Measurements from ENCODE around the gene SNIP1. TPM values are rescaled to one million over a fixed set of nuclear protein-coding genes. Genes with fewer than 3 reads are reported as not detected.
"Not testable (repeated sequence)": the region's sequence is repeated elsewhere in the genome, so short reads cannot be mapped to it uniquely, and the experiment has no call there.

SNIP1 gene
- total RNA-seq, 4 donors from 2014 or later: 9.9 to 18.2 (median 15.7) TPM

DNA sequence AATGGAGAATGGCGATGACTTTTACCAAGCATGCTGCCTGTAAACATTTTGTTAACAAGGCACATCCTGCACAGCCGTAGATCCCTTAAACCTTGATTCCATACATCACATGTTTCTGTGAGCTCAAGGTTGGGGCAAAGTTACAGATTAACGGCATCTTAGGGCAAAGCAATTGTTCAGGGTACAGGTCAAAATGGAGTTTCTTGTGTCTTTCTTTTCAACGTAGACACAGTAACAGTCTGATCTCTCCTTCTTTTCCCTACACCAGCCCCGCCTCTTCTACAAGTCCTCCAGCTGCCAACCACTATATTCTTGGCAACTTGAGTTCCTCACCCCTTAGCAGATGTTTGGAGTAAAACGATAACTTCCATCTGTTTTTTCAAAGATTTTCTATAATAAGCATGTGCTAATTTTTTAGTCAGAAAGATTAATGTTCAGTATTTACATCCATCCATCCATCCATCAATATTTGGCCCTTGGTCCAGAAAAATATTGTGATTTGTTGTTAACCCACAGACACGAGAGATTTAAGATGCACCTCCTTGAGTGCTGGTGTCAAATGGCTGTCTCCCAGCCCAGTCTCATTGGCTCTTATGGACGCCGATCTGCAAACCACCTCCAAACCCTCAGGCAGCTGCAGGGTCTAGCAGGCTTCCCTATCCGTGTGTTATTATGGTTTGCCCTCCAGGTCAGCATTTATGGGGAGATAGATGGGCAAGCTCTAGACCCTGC is 6.5 kb upstream of the SNIP1 start:
- intact Hi-C loops (cut with DNase I; ENCODE audit: low total_unique reads): no loop called here
- TF ChIP-seq, protein P1, sequence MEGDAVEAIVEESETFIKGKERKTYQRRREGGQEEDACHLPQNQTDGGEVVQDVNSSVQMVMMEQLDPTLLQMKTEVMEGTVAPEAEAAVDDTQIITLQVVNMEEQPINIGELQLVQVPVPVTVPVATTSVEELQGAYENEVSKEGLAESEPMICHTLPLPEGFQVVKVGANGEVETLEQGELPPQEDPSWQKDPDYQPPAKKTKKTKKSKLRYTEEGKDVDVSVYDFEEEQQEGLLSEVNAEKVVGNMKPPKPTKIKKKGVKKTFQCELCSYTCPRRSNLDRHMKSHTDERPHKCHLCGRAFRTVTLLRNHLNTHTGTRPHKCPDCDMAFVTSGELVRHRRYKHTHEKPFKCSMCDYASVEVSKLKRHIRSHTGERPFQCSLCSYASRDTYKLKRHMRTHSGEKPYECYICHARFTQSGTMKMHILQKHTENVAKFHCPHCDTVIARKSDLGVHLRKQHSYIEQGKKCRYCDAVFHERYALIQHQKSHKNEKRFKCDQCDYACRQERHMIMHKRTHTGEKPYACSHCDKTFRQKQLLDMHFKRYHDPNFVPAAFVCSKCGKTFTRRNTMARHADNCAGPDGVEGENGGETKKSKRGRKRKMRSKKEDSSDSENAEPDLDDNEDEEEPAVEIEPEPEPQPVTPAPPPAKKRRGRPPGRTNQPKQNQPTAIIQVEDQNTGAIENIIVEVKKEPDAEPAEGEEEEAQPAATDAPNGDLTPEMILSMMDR (IDR thresholded peaks at IDR 0.05): no peak
- TF ChIP-seq POLR2A (IDR thresholded peaks at IDR 0.05): no peak

DNA sequence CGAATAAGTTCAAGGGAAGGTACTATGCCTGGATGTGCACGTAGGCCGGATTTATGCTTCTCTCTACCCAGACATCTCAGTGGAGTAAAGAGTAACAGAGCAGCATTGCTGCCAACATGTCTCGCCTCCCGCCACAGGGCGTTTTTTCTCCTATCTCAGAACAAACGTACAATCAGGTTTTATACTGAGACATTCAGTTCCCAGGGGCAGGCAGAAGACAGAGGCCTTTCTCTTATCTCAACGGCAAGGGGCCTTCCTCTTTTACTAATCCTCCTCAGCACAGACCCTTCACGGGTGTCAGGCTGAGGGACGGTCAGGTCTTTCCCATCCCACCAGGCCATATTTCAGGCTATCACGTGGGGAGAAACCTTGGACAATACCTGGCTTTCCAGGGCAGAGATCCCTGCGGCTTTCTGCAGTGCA is 5.9 kb upstream of the SNIP1 start:
- WGBS, 2 donors: 68 to 69% methylated on average over 12 of the region's 12 CpGs
- H3K4me3 ChIP-seq (ENCODE audit: low read depth, poor library complexity, severe bottlenecking); intact Hi-C loops (cut with DNase I; ENCODE audit: low total_unique reads): not testable (repeated sequence)
- peak in 1 of 2 donors; percentile 49 for DNase-seq (ENCODE audit: low spot score in 2 of 2)

More for the DNA sequence above, 6.5 kb upstream of the SNIP1 start:
- 50 to 62% methylated on average over 10 of the region's 10 CpGs for WGBS, 2 donors
- peak in 1 of 2 donors; percentile 6 for DNase-seq (ENCODE audit: low spot score in 2 of 2)
- no peak overlapping the region for H3K4me3 ChIP-seq (ENCODE audit: low read depth, poor library complexity, severe bottlenecking)

DNA sequence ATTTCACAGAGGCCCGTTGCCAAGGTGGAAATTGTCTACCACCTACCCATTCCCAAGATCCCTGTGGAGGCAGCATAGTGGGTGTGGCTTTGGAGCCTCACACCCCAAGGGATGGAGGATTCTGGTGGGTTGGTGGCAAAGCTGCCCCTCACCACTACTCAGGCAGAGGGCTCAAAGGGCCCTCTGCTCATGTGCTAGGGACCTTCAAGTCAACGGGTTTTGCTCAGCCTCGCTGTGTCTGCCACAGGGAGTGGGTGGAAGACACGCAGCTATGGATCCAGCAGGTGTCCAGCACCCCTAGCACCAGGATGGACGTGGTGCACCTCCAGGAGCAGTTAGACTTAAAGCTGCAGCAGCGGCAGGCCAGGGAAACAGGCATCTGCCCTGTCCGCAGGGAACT is 5.0 kb upstream of the SNIP1 start:
- DNase-seq (ENCODE audit: low spot score in 2 of 2): peak in 1 of 2 donors; percentile 79
- WGBS, 2 donors: 87 to 91% methylated on average over 4 to 7 of the region's 7 CpGs
- H3K4me3 ChIP-seq (ENCODE audit: low read depth, poor library complexity, severe bottlenecking): no peak overlapping the region
- no peak for TF ChIP-seq POLR2A (IDR thresholded peaks at IDR 0.05)
- TF ChIP-seq, protein P1 (IDR thresholded peaks at IDR 0.05): no peak
- intact Hi-C loops (cut with DNase I; ENCODE audit: low total_unique reads): no loop called here

DNA sequence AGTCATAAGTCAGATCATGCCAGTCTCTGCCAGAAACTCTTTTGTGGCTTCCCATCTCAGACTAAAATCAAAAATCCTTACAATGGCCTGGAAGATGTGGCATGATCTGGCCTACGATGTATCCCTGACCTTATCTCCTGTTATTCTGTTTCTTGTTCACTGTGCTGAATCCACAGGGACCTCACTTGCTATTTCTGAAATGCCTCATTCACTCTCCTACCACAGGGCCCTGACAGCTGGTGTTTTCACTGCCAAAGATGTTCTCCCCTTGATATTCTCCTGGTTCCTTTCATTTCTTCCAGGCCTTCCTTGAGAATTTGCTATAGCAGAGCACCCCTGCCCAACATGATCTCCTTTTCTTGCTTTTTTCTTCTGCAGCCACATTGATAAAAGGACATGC is 4.3 kb upstream of the SNIP1 start:
- TF ChIP-seq, protein P1 (IDR thresholded peaks at IDR 0.05): no peak
- TF ChIP-seq POLR2A (IDR thresholded peaks at IDR 0.05): no peak
- DNase-seq (ENCODE audit: low spot score in 2 of 2): peak in 1 of 2 donors; percentile 4
- intact Hi-C loops (cut with DNase I; ENCODE audit: low total_unique reads): no loop called here
- no peak overlapping the region for H3K4me3 ChIP-seq (ENCODE audit: low read depth, poor library complexity, severe bottlenecking)
- 75 to 83% methylated on average over 1 of the region's 1 CpG for WGBS, 2 donors

DNA sequence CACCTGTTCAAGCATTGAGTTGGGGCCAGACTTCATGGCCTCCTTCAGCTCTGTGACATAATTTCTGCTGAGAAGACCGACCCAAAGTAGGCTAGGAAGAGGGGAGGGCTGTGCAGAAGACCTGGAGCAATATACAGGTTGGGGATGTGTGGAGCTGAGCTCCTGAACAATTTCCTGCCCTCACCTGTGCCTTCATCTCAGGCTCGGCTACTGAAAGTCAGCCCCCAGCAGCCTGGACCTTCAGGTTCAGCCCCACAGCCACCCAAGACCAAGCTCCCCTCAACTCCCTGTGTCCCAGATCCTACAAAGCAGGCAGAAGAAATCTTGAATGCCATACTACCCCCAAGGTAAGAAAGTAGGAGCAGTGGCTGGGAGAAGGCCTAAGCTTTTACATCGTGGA is 3.3 kb upstream of the SNIP1 start:
- H3K4me3 ChIP-seq (ENCODE audit: low read depth, poor library complexity, severe bottlenecking): no peak overlapping the region

DNA sequence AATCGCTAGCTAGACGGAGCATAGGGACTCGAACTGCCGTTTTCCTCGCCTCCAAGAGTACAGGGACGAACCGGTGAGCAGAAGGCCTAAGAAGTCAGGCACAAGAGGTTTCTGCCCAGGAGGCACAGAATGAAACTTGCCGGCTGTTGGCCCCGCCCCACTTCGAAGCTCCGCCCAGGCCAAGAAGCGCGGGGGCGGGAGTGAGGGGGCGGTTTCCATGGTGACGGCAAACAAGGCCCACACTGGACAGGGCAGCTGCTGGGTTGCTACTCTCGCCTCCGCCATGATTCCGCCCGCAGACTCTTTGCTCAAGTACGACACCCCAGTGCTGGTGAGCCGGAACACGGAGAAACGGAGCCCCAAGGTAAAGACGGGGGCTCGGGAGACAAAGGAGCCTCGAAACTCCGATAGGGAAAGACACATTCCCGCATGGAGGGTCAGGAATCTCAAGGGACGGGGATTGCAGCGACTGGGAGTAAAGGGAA is 2.7 kb upstream of the SNIP1 start, which contains the start of gene DNALI1:
Gene DNALI1 (plus strand): TSS at position 229 of the 485 bp plus-strand sequence. CDS start 55 bp downstream, at position 284.
- intact Hi-C loops (cut with DNase I; ENCODE audit: low total_unique reads): no loop called here
- 18 to 19% methylated on average over 31 of the region's 31 CpGs for WGBS, 2 donors
- DNase-seq (ENCODE audit: low spot score in 2 of 2): peak; percentile 25 to 94
- TF ChIP-seq POLR2A (IDR thresholded peaks at IDR 0.05): no peak
- TF ChIP-seq, protein P1 (IDR thresholded peaks at IDR 0.05): no peak
- H3K4me3 ChIP-seq (ENCODE audit: low read depth, poor library complexity, severe bottlenecking): no peak within 1 kb of the TSS

More for the DNA sequence above, 3.3 kb upstream of the SNIP1 start:
- 72 to 85% methylated on average over 3 of the region's 3 CpGs for WGBS, 2 donors
- intact Hi-C loops (cut with DNase I; ENCODE audit: low total_unique reads): no loop called here
- peak in 1 of 2 donors; percentile 50 for DNase-seq (ENCODE audit: low spot score in 2 of 2)
- TF ChIP-seq, protein P1 (IDR thresholded peaks at IDR 0.05): no peak
- TF ChIP-seq POLR2A (IDR thresholded peaks at IDR 0.05): no peak

Measured in lower leg skin (tissue), 4 donors.